Activated B cell treated with CpG ODN at 0.5 μM for 24 hours (primary cell): ENCODE measurements around the gene ANGPTL8. TPM values are rescaled to one million over a fixed set of nuclear protein-coding genes. Genes with fewer than 3 reads are reported as not detected.

ENCODE experiments used
- ATAC-seq: fragments of 200-7000 bp; cut with Tn5 transposase; one replicate; pipeline ENCODE4 v1.10.0; 2021; ENCODE audit warnings: low read depth, mild to moderate bottlenecking, moderate library complexity
- CTCF ChIA-PET: fragments of 350-600 bp; sonication (Branson Sonifier 250); formaldehyde crosslinking; loops from one replicate; lab custom pipeline; 2021; ENCODE audit warnings: antibody characterized with exemption; lab: Charles Lee
- POLR2A ChIA-PET: fragments of 350-600 bp; sonication (Branson Sonifier 250); formaldehyde crosslinking; loops from one replicate; lab custom pipeline; 2021; ENCODE audit warnings: antibody characterized with exemption; lab: Charles Lee
- DNase-seq: peaks from one replicate; pipeline ENCODE4 v3.0.0; 2022
- H3K27ac Mint-ChIP-seq: one replicate; pipeline ENCODE4 v1.8.0; 2020; ENCODE audit warnings: mixed read lengths
- H3K27me3 Mint-ChIP-seq: one replicate; pipeline ENCODE4 v1.8.0; 2021; ENCODE audit warnings: mixed read lengths
- H3K36me3 Mint-ChIP-seq: one replicate; pipeline ENCODE4 v1.8.0; 2021; ENCODE audit warnings: low read depth, mixed read lengths
- H3K4me1 Mint-ChIP-seq: one replicate; pipeline ENCODE4 v1.8.0; 2021; ENCODE audit warnings: mixed read lengths
- H3K4me3 Mint-ChIP-seq: one replicate; pipeline ENCODE4 v1.8.0; 2020; ENCODE audit warnings: mild to moderate bottlenecking, mixed read lengths
- H3K9me3 Mint-ChIP-seq: one replicate; pipeline ENCODE4 v1.8.0; 2020; ENCODE audit warnings: mixed read lengths
- intact Hi-C: fragments of 100-400 bp; cut with micrococcal nuclease; formaldehyde crosslinking; loops from one replicate; pipeline ENCODE4 v1.15.1; 2024
- total RNA-seq: library from RNA; stranded (reverse); gene quantifications from 2 replicates; pipeline ENCODE4 v1.2.3, GENCODE V29; 2022
- TF ChIP-seq, protein P1 (sequence below): fragments of 200-600 bp; IDR thresholded peaks from one replicate; pipeline ENCODE4 v1.8.0; 2022; ENCODE audit warnings: antibody characterized with exemption, mild to moderate bottlenecking

ANGPTL8 gene
- total RNA-seq, 1 donor from 2014 or later, result not detected

GRCh38 chr19:11251650-11252314, 12.4 kb downstream of the ANGPTL8 start:
- DNase-seq (no peak), ATAC-seq (no peak)
- POLR2A ChIA-PET, result no interaction called here
- no peaks in the 10 kb centered on the region for H3K9me3 Mint-ChIP-seq
- no peaks in the 10 kb centered on the region for H3K4me1 Mint-ChIP-seq
- no peak overlapping the region for H3K27ac Mint-ChIP-seq
- CTCF ChIA-PET, result no interaction called here
- H3K4me3 Mint-ChIP-seq, result no peak overlapping the region
- TF ChIP-seq, protein P1, sequence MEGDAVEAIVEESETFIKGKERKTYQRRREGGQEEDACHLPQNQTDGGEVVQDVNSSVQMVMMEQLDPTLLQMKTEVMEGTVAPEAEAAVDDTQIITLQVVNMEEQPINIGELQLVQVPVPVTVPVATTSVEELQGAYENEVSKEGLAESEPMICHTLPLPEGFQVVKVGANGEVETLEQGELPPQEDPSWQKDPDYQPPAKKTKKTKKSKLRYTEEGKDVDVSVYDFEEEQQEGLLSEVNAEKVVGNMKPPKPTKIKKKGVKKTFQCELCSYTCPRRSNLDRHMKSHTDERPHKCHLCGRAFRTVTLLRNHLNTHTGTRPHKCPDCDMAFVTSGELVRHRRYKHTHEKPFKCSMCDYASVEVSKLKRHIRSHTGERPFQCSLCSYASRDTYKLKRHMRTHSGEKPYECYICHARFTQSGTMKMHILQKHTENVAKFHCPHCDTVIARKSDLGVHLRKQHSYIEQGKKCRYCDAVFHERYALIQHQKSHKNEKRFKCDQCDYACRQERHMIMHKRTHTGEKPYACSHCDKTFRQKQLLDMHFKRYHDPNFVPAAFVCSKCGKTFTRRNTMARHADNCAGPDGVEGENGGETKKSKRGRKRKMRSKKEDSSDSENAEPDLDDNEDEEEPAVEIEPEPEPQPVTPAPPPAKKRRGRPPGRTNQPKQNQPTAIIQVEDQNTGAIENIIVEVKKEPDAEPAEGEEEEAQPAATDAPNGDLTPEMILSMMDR, result no peak
- H3K27me3 Mint-ChIP-seq, result no peaks in the 10 kb centered on the region
- intact Hi-C loops, result no loop called here
- H3K36me3 Mint-ChIP-seq, result no peaks in the 10 kb centered on the region

DNA sequence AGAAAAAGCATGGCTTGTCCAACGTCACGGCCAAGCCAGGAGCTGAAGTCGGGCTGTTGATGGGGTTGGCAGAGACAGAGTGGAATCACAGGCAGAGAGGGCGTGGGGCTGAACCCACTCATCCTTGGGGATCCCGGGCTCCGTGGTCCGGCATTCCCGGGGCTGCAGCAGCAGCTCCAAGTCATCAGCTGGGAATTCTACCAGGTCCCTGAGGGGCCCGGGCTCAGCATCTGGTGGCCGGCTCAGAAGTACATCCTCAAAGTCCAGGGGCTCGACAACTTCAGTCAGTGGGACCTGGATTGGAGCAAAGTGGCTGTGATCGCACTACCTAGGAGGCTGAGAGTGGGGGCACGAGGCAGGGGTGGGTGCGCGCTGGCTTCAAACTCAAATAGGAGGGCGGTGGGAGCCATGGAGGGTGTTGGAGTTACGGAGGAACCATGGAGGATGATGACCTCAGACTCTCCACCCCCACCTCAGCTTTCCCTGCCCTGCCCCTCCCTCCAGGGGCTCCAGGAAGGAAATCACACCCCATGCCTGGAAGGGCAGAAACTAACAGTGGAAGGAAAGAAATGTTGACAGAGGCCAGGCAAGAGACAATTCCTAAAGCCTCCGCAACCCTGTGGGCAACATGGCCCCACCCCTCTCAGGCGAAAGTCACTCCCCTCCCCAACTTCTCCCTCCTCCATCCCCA, 13.4 kb downstream of the ANGPTL8 start:
- no peak for DNase-seq
- POLR2A ChIA-PET, result no interaction called here
- no peaks in the 10 kb centered on the region for H3K4me1 Mint-ChIP-seq
- no peak overlapping the region for H3K4me3 Mint-ChIP-seq
- no peak overlapping the region for H3K27ac Mint-ChIP-seq
- intact Hi-C loops, result no loop called here
- TF ChIP-seq, protein P1, result no peak
- no peaks in the 10 kb centered on the region for H3K9me3 Mint-ChIP-seq
- H3K36me3 Mint-ChIP-seq, result no peaks in the 10 kb centered on the region
- CTCF ChIA-PET, result no interaction called here
- no peak for ATAC-seq
- no peaks in the 10 kb centered on the region for H3K27me3 Mint-ChIP-seq

- Mint-ChIP-seq H3K9me3 (no peaks in the 10 kb centered on the region), H3K27ac (no peak overlapping the region), H3K4me1 (no peaks in the 10 kb centered on the region), H3K4me3 (no peak overlapping the region), H3K36me3 (no peaks in the 10 kb centered on the region), H3K27me3 (no peaks in the 10 kb centered on the region)
- intact Hi-C loops, result no loop called here
- ATAC-seq, result no peak
- TF ChIP-seq, protein P1, result no peak
- CTCF ChIA-PET, result no interaction called here
- POLR2A ChIA-PET, result no interaction called here
- no peak for DNase-seq
These were observed 15.2 kb downstream of the ANGPTL8 start for GRCh38 chr19:11254666-11255065.

DNA sequence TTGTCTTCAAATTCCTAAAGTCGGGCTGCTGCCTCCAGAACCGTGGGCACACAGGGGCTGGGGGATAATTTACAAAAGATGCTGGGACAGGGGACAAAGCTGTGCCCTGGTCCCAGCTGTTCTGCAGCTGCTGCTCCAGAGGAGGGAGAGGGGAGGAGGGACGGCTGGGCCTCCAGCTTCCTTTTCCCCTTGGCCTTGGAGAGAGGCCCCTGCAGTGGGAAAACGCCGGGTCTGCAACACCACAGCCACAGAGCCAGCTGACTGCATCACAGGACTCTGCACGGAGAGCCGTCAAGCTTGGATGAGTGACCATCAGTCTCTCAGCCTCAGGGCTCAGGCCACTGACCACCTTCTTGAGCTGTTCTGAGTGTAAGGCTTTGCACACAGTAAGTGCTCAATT, 16.8 kb downstream of the ANGPTL8 start:
- POLR2A ChIA-PET, result no interaction called here
- no peak for ATAC-seq
- Mint-ChIP-seq H3K4me3 (no peak overlapping the region), H3K9me3 (no peaks in the 10 kb centered on the region), H3K27me3 (no peaks in the 10 kb centered on the region), H3K4me1 (peaks cover 3% of the 10 kb centered on the region), H3K36me3 (no peaks in the 10 kb centered on the region), H3K27ac (no peak overlapping the region)
- intact Hi-C loops, result no loop called here
- no peak for DNase-seq
- CTCF ChIA-PET, result no interaction called here
- TF ChIP-seq, protein P1, result no peak

DNA sequence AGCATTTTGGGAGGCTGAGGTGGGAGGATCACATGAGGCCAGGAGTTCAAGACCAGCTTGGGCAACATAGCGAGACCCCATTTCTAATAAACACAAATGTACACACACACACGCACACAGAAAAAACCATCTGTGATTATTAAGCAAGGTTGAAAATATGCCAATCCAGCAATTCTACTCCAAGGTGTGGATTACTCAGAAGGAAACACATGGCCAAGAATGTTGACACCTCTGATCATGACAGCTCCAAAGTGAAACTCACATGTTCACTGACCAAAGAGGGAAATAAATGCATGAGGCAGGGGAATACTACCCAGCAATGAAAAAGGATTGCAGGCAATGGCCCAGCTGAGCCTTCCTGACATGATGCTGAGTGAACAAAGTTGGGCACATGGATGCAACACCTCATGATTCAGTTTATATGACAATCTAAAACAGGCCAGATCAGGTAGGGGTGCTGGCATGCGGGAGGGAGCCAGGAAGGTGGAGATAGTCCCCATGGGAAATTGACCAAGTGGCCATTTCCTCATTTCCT, 18.5 kb downstream of the ANGPTL8 start:
- Mint-ChIP-seq H3K36me3 (no peaks in the 10 kb centered on the region), H3K27ac (no peak overlapping the region), H3K4me3 (no peak overlapping the region), H3K9me3 (no peaks in the 10 kb centered on the region), H3K27me3 (no peaks in the 10 kb centered on the region), H3K4me1 (peaks cover 5% of the 10 kb centered on the region)
- DNase-seq, result no peak
- ChIA-PET CTCF (no interaction called here), POLR2A (interaction anchor here (0.5 to 0.7 kb wide), 2 partner anchors 36 to 123 kb away, joined by 4 to 5 read pairs; no protein-coding TSS in a partner anchor)
- intact Hi-C loops, result no loop called here
- no peak for ATAC-seq
- TF ChIP-seq, protein P1, result no peak
